ENCODE results near the gene CCNL2. TPM values are rescaled to one million over a fixed set of nuclear protein-coding genes. Genes with fewer than 3 reads are reported as not detected.
"Not testable (repeated sequence)": the region's sequence is repeated elsewhere in the genome, so short reads cannot be mapped to it uniquely, and the experiment has no call there.

Gene CCNL2
- total RNA-seq, 1 donor from 2014 or later, result 225 TPM

DNA sequence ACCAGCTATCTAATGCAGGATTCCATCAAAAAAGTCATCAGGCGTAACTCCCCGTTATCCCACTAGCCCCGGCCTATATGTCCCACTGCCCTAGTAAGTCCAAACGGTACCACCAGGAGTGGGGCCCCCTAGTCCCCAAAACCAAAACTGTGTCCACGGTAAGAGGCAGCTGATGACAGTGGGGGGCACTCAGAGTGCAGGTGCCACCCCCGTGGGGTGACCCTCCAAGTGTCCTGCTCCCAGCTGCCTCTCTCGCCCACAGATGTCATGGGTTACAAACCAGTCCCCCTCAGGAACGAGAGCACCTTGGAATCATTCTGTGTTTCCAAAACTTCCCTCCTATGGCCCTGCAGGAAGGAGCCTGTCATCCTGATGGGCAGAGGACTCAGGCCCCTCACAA, 13.2 kb downstream of the CCNL2 start:
- intact Hi-C loops (cut with micrococcal nuclease), result no loop called here
- CTCF ChIA-PET, result no interaction called here
- no peak overlapping the region for H3K27ac Mint-ChIP-seq

DNA sequence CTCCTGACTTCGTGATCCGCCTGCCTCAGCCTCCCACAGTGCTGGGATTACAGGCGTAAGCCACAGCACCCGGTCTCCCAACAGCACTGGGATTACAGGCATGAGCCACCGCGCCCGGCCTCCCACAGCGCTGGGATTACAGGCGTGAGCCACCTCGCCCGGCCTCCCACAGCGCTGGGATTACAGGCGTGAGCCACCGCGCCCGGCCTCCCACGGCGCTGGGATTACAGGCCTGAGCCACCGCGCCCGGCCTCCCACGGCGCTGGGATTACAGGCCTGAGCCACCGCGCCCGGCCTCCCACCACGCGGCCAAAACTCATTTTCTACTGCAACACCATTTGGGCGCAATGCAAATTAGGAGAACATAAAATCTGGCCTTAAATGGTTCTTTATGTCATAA, 13.8 kb downstream of the CCNL2 start:
- H3K27ac Mint-ChIP-seq; H3K4me1 Mint-ChIP-seq; H3K9me3 Mint-ChIP-seq; H3K27me3 Mint-ChIP-seq; DNase-seq; intact Hi-C loops (cut with micrococcal nuclease); CTCF ChIA-PET; ATAC-seq (ENCODE audit: low read depth); H3K4me3 Mint-ChIP-seq: not testable (repeated sequence)
- POLR2A ChIA-PET, result interaction anchor here (0.5 to 1.6 kb wide), 5 partner anchors 10 to 70 kb away, joined by 4 to 8 read pairs (median 4); partner anchors contain the start of genes AURKAIP1 and CCNL2
- peaks cover 56% of the 10 kb centered on the region for H3K36me3 Mint-ChIP-seq (ENCODE audit: low read depth)

More for the DNA sequence above, 13.2 kb downstream of the CCNL2 start:
- Mint-ChIP-seq H3K27me3 (no peaks in the 10 kb centered on the region), H3K36me3 (ENCODE audit: low read depth) (peaks cover 61% of the 10 kb centered on the region), H3K4me3 (no peak overlapping the region), H3K9me3 (no peaks in the 10 kb centered on the region), H3K4me1 (no peaks in the 10 kb centered on the region)
- no peak for DNase-seq
- POLR2A ChIA-PET, result interaction anchor here (0.6 to 1.1 kb wide), 3 partner anchors 10 to 13 kb away, joined by 4 to 8 read pairs (median 4); partner anchors contain the start of genes AURKAIP1 and CCNL2
- TF ChIP-seq, protein P1, sequence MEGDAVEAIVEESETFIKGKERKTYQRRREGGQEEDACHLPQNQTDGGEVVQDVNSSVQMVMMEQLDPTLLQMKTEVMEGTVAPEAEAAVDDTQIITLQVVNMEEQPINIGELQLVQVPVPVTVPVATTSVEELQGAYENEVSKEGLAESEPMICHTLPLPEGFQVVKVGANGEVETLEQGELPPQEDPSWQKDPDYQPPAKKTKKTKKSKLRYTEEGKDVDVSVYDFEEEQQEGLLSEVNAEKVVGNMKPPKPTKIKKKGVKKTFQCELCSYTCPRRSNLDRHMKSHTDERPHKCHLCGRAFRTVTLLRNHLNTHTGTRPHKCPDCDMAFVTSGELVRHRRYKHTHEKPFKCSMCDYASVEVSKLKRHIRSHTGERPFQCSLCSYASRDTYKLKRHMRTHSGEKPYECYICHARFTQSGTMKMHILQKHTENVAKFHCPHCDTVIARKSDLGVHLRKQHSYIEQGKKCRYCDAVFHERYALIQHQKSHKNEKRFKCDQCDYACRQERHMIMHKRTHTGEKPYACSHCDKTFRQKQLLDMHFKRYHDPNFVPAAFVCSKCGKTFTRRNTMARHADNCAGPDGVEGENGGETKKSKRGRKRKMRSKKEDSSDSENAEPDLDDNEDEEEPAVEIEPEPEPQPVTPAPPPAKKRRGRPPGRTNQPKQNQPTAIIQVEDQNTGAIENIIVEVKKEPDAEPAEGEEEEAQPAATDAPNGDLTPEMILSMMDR (IDR thresholded peaks at IDR 0.05), result no peak
- ATAC-seq (ENCODE audit: low read depth), result no peak

- H3K27me3 Mint-ChIP-seq, result no peaks in the 10 kb centered on the region
- no peak for DNase-seq
- no peaks in the 10 kb centered on the region for H3K9me3 Mint-ChIP-seq
- no peak overlapping the region for H3K27ac Mint-ChIP-seq
- intact Hi-C loops (cut with micrococcal nuclease), result no loop called here
- CTCF ChIA-PET, result no interaction called here
- H3K4me1 Mint-ChIP-seq, result no peaks in the 10 kb centered on the region
- no peak for ATAC-seq (ENCODE audit: low read depth)
- TF ChIP-seq, protein P1 (IDR thresholded peaks at IDR 0.05), result no peak
- peaks cover 16% of the 10 kb centered on the region for H3K36me3 Mint-ChIP-seq (ENCODE audit: low read depth)
- POLR2A ChIA-PET, result no interaction called here
- H3K4me3 Mint-ChIP-seq, result no peak overlapping the region
These were observed 17.8 kb downstream of the CCNL2 start for GRCh38 chr1:1381294-1381693.

- DNase-seq (no peak), ATAC-seq (ENCODE audit: low read depth) (no peak)
- TF ChIP-seq, protein P1 (IDR thresholded peaks at IDR 0.05), result no peak
- peaks cover 1% of the 10 kb centered on the region for H3K4me1 Mint-ChIP-seq
- no peak overlapping the region for H3K4me3 Mint-ChIP-seq
- peaks cover 12% of the 10 kb centered on the region for H3K36me3 Mint-ChIP-seq (ENCODE audit: low read depth)
- no peaks in the 10 kb centered on the region for H3K9me3 Mint-ChIP-seq
- H3K27me3 Mint-ChIP-seq, result no peaks in the 10 kb centered on the region
- CTCF ChIA-PET, result no interaction called here
- intact Hi-C loops (cut with micrococcal nuclease), result no loop called here
- POLR2A ChIA-PET, result no interaction called here
- no peak overlapping the region for H3K27ac Mint-ChIP-seq
These were observed 18.3 kb downstream of the CCNL2 start for GRCh38 chr1:1380860-1381259.

DNA sequence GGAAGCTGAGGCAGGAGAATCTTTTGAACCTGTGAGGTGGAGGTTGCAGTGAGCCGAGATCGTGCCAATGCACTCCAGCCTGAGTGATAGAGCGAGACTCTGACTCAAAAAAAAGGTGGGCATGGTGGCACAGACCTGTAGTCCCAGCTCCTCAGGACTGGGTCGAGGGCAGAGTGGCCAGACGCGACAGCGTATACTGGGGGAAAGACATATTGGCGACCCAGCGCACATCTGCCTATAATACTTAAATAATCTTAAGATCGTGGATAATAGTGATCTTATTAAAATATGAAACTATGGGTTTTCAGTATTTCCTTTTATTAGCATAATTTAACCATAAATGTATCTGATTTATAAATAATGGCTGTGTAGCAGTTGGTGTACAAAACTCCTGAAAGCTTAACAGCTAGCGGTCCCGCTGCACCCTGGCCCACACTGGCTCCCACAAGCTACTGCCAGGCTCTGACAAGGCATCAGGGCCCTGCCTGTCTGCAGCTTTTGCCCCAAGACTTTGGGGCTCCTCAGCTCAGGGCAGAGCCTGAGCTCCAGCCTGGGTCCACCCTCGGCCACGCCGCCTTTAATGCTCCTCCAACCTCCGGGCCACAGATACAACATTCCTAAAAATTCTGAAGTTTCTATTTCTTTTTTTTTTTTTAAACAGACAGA, 21.5 kb downstream of the CCNL2 start:
- no peak for DNase-seq
- H3K4me3 Mint-ChIP-seq, result no peak overlapping the region
- H3K4me1 Mint-ChIP-seq, result peaks cover 19% of the 10 kb centered on the region
- ChIA-PET POLR2A (interaction anchor here (0.5 to 7.6 kb wide), 3 partner anchors 20 to 993 kb away, joined by 3 to 116 read pairs (median 8); partner anchors contain the start of gene CCNL2), CTCF (no interaction called here)
- TF ChIP-seq, protein P1 (IDR thresholded peaks at IDR 0.05), result no peak
- intact Hi-C loops (cut with micrococcal nuclease), result no loop called here
- H3K9me3 Mint-ChIP-seq, result no peaks in the 10 kb centered on the region
- no peak overlapping the region for H3K27ac Mint-ChIP-seq
- no peaks in the 10 kb centered on the region for H3K27me3 Mint-ChIP-seq
- ATAC-seq (ENCODE audit: low read depth), result no peak
- H3K36me3 Mint-ChIP-seq (ENCODE audit: low read depth), result peaks cover 14% of the 10 kb centered on the region
